GM18951 (cell line): Measurements from ENCODE around the gene HOXC11.

Source experiments
- POLR2A ChIP-seq: IDR thresholded peaks from 4 replicates; pipeline ENCODE4 v1.6.1; 2011; ENCODE audit warnings: mild to moderate bottlenecking; ENCODE audit not compliant: insufficient read length, insufficient read depth; ENCODE audit errors: extremely low read depth
- in situ Hi-C: fragments of 300-500 bp; cut with MboI; formaldehyde crosslinking; loops from one replicate; pipeline ENCODE4 v1.12.0; 2022; ENCODE audit warnings: low sequenced_read_pairs, mixed read lengths, inconsistent platforms; ENCODE audit not compliant: unreplicated experiment

HOXC11 gene

GRCh38 chr12:54007538-54008259 lies 34.8 kb downstream of the HOXC11 start:
- in situ Hi-C loops: loop anchor here (25.0 kb wide), 1 partner anchor 355 kb away; the partner anchor contains the start of gene GPR84
- no peak for TF ChIP-seq POLR2A

DNA sequence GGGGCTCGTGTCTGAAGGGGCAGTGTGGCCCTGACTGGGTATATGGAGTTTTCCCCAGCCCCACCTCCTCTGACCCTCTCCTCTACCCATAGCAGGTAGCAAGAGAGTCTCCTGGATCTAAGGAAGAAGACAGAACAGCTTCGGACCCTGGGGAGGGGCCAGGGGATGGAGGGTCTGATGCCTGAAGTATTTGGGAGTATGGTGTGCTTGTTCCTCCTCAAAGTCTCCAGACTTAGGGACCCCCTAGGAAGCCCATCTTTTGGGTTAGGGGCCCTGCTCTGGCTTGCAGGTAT lies 35.3 kb downstream of the HOXC11 start:
- in situ Hi-C loops: loop anchor here (25.0 kb wide), 1 partner anchor 354 kb away; the partner anchor contains the start of gene GPR84
- no peak for TF ChIP-seq POLR2A

DNA sequence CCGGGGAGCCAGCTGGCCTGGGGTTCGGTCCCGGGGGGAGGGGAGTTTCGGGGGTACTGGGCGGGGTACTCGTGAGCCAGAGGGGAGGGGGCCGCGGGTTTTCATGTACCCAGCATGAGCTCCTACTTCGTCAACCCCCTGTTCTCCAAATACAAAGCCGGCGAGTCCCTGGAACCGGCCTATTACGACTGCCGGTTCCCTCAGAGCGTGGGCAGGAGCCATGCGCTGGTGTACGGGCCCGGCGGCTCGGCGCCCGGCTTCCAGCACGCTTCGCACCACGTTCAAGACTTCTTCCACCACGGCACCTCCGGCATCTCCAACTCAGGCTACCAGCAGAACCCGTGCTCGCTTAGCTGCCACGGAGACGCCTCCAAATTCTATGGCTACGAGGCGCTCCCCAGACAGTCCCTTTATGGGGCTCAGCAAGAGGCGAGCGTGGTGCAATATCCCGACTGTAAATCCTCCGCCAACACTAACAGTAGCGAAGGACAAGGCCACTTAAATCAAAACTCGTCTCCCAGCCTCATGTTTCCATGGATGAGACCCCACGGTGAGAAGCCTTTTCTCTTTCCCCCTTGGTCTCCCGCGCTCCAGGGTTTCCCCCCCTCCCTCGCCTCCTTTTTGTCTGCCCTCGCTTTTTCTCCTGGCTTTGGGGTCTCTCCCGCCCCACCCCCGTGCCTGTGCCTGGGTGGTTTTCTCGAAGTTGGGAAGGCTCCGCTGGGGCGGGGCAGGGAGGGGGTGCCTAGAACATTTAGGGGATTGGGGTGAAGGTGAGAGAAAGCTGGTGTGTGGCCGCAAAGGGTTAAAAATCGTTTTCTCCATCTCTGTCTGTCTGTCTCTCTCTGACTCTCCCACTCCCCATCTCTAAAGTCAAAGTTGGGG lies 36.5 kb downstream of the HOXC11 start:
- in situ Hi-C loops: loop anchor here (25.0 kb wide), 1 partner anchor 353 kb away; the partner anchor contains the start of gene GPR84
- TF ChIP-seq POLR2A: no peak

- no peak for TF ChIP-seq POLR2A
- in situ Hi-C loops: loop anchor here (25.0 kb wide), 1 partner anchor 352 kb away; the partner anchor contains the start of gene GPR84
Observed at GRCh38 chr12:54010053-54010971, 37.4 kb downstream of the HOXC11 start.

DNA sequence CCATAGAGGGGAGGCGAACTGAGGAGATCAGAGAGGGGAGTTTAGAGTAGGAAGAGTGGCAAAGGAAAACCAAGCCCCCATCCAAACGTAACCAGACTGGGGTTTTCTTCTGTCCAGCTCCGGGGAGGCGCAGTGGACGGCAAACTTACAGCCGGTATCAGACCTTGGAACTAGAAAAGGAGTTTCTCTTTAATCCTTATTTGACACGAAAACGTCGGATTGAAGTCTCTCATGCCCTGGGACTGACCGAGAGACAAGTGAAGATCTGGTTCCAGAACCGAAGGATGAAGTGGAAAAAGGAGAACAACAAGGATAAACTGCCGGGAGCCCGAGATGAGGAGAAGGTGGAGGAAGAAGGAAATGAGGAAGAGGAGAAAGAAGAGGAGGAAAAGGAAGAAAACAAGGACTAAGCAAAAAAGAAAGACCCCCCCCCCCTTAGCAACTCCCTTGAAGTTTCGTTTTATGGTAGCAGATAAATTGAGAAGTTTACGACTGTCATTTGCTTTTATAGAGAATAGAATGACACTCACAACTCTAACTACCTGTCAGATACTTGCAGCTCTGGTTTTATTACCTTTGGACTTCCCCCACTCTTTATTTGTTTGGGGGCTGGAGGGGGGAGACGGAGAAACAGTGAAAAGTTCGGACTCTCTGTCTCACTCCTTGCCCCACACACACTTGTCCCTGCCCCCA lies 38.2 kb downstream of the HOXC11 start:
- in situ Hi-C loops: loop anchor here (25.0 kb wide), 1 partner anchor 351 kb away; the partner anchor contains the start of gene GPR84
- TF ChIP-seq POLR2A: no peak

GRCh38 chr12:54011665-54012532 lies 39.0 kb downstream of the HOXC11 start:
- in situ Hi-C loops: loop anchor here (25.0 kb wide), 1 partner anchor 350 kb away; the partner anchor contains the start of gene GPR84
- TF ChIP-seq POLR2A: no peak

- no peak for TF ChIP-seq POLR2A
- in situ Hi-C loops: loop anchor here (25.0 kb wide), 1 partner anchor 349 kb away; the partner anchor contains the start of gene GPR84
Observed at GRCh38 chr12:54012631-54013409, 39.9 kb downstream of the HOXC11 start.

GRCh38 chr12:54014377-54015017 lies 41.6 kb downstream of the HOXC11 start:
- TF ChIP-seq POLR2A: no peak
- in situ Hi-C loops: loop anchor here (25.0 kb wide), 1 partner anchor 348 kb away; the partner anchor contains the start of gene GPR84

GRCh38 chr12:54015018-54015931 lies 42.3 kb downstream of the HOXC11 start:
- in situ Hi-C loops: loop anchor here (25.0 kb wide), 1 partner anchor 347 kb away; the partner anchor contains the start of gene GPR84
- TF ChIP-seq POLR2A: no peak
